C4-2B (cell line): ENCODE data around the gene STEAP1B.
"Not testable (repeated sequence)": the region's sequence is repeated elsewhere in the genome, so short reads cannot be mapped to it uniquely, and the experiment has no call there.

Experiments used
- ZFX ChIP-seq: fragments of 450-650 bp; IDR thresholded peaks from 2 replicates; pipeline ENCODE4 v1.6.1; 2017
- TF ChIP-seq, protein P1 (sequence below): fragments of 450-650 bp; conservative IDR thresholded peaks from 2 replicates; pipeline ENCODE4 v1.5.1; 2017; ENCODE audit warnings: mild to moderate bottlenecking

DNA sequence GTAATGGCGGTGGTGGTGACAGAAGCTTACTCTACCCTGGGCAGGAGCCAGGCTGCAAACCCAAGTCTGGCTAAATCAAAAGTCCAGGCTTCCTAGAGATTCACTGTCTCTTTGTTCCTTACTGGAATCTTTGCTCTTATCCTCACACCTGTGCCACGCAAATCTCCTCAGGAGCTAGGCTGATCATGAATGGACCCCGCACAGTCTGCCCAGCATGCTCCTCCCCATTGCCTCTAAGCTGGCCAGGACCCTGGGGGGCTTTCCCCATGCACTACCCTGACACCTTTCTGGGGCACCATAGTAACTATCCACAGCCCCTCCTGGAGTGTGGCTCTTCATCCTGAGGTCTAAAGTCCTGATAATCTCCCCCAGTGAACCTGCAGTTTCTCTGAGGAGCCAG is 7.3 kb upstream of the STEAP1B start:
- TF ChIP-seq, protein P1, sequence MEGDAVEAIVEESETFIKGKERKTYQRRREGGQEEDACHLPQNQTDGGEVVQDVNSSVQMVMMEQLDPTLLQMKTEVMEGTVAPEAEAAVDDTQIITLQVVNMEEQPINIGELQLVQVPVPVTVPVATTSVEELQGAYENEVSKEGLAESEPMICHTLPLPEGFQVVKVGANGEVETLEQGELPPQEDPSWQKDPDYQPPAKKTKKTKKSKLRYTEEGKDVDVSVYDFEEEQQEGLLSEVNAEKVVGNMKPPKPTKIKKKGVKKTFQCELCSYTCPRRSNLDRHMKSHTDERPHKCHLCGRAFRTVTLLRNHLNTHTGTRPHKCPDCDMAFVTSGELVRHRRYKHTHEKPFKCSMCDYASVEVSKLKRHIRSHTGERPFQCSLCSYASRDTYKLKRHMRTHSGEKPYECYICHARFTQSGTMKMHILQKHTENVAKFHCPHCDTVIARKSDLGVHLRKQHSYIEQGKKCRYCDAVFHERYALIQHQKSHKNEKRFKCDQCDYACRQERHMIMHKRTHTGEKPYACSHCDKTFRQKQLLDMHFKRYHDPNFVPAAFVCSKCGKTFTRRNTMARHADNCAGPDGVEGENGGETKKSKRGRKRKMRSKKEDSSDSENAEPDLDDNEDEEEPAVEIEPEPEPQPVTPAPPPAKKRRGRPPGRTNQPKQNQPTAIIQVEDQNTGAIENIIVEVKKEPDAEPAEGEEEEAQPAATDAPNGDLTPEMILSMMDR: not testable (repeated sequence)
- TF ChIP-seq ZFX: not testable (repeated sequence)
